Right lobe of liver (tissue), 6 donors: Measurements from ENCODE around the gene CFHR1. TPM values are rescaled to one million over a fixed set of nuclear protein-coding genes. Genes with fewer than 3 reads are reported as not detected.
"Not testable (repeated sequence)": the region's sequence is repeated elsewhere in the genome, so short reads cannot be mapped to it uniquely, and the experiment has no call there.

Experiments
- ATAC-seq, 4 donors: fragments of 200-7000 bp; cut with Tn5 transposase; one replicate each; pipeline ENCODE4 v1.9.1; 2020; ENCODE audit warnings: mild to moderate bottlenecking in 4 of 4, moderate library complexity in 4 of 4
- DNase-seq, 3 donors: peaks; one replicate each; pipeline ENCODE4 v3.0.0-alpha.2; 2020
- H3K27ac ChIP-seq, 3 donors: fragments of 200-600 bp; one replicate each; pipeline ENCODE4 v1.8.0; 2022
- H3K27me3 ChIP-seq, 2 donors: fragments of 200-600 bp; one replicate each; pipeline ENCODE4 v1.8.0; 2022
- H3K36me3 ChIP-seq, 4 donors: fragments of 200-600 bp; sonication (generic) in 1 of 4; one replicate each; pipeline versions ENCODE4 v1.5.1 to v1.8.0; 2017 to 2022; ENCODE audit warnings: control low read depth in 1 of 4
- H3K4me1 ChIP-seq, 4 donors: fragments of 200-600 bp; sonication (generic) in 1 of 4; one replicate each; pipeline versions ENCODE4 v1.5.1 to v1.8.0; 2017 to 2022; ENCODE audit warnings: control low read depth in 1 of 4
- H3K4me3 ChIP-seq, 3 donors: fragments of 200-600 bp; one replicate each; pipeline ENCODE4 v1.8.0; 2022
- H3K9me3 ChIP-seq, 4 donors: fragments of 200-600 bp; sonication (generic) in 1 of 4; one replicate each; pipeline versions ENCODE4 v1.5.1 to v1.8.0; 2017 to 2022; ENCODE audit warnings: control low read depth in 1 of 4
- POLR2A ChIP-seq: fragments of 450-650 bp; IDR thresholded peaks from one replicate; pipeline ENCODE4 v1.6.1; 2017; ENCODE audit warnings: antibody characterized with exemption, mild to moderate bottlenecking
- WGBS: methylation state at CpG from one replicate; pipeline ENCODE4 v1.1.6; 2018; ENCODE audit warnings: low coverage, low lambda C conversion rate; ENCODE audit not compliant: insufficient coverage; ENCODE audit errors: missing lambda C conversion rate; 5-methylcytosine and 5-hydroxymethylcytosine counted together
- intact Hi-C, 2 donors: fragments of 100-400 bp; cut with DNase I; formaldehyde crosslinking; loops; one replicate each; pipeline versions ENCODE4 v1.11.2 to v1.14.1; 2022
- total RNA-seq, 6 experiments: library from RNA; depleted of rRNA in 2 of 6; stranded (reverse); fragments of >200 nt in 2 of 6; fragmentation: NEBNext Ultra II Directional in 3 of 6; extraction: Animal tissue kit (Norgen Biotek cat#: 25700) in 3 of 6; gene quantifications; one replicate each; pipeline versions ENCODE4 v1.1.0 to v1.2.4, GENCODE V29; 2016 to 2023
- TF ChIP-seq, protein P1 (sequence below), 4 donors: fragments of 200-600 bp in 3 of 4; fragments of 450-650 bp in 1 of 4; IDR thresholded peaks; one replicate each; pipeline versions ENCODE4 v1.5.1 to v1.8.0; 2016 to 2022; ENCODE audit warnings: antibody characterized with exemption in 4 of 4, mild to moderate bottlenecking in 2 of 4
- donor health status: DM: no; HTN: yes; CAD: no.
- donor health status: DM: no; HTN: no; CAD: no.
- donor health status: DM: no; HTN: no; CAD: no.
- donor health status: DM: no; HTN: yes; CAD: no.
- donor health status: DM: no; HTN: yes; CAD: no.

Gene CFHR1
- total RNA-seq, 6 experiments from 2014 or later, result 490 to 1,248 (median 629) TPM

DNA sequence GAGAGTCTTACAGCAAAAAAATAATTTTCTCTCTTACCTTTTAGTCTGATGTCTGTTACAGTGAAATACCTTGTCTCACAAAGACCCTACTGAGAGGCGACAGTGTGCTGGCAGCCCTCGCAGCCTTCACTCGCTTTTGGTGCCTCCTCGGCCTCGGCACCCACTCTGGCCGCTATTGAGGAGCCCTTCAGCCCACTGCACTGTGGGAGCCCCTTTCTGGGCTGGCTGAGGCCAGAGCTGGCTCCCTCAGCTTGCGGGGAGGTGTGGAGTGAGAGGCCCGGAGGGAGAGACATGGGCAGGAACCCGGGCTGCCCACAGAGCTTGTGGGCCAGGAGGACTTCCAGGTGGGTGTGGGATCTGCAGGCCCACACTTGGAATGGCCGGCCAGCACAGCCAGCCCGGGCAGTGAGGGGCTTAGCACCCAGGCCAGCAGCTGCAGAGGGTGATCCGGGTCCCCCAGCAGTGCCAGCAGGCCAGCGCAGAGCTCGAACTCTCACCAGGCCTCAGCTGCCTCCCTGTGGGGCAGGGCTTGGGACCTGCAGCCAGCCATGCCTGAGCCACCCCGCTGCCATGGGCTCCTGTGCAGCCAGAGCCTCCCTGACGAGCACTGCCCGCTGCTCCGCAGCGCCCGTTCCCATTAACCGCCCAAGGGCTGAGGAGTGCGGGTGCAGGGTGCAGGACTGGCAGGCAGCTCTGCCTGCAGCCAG, 10.8 kb upstream of the CFHR1 start:
- intact Hi-C loops, result no loop called here
- WGBS, result 80% methylated on average over 7 of the region's 22 CpGs
- no peak overlapping the region for H3K27ac ChIP-seq
- no peaks in the 10 kb centered on the region for H3K9me3 ChIP-seq
- no peaks in the 10 kb centered on the region for H3K4me1 ChIP-seq
- ATAC-seq, result peak in 2 of 4 donors; percentile 21
- no peaks in the 10 kb centered on the region for H3K36me3 ChIP-seq
- no peak overlapping the region for H3K4me3 ChIP-seq
- H3K27me3 ChIP-seq, result no peaks in the 10 kb centered on the region
- TF ChIP-seq, protein P1, sequence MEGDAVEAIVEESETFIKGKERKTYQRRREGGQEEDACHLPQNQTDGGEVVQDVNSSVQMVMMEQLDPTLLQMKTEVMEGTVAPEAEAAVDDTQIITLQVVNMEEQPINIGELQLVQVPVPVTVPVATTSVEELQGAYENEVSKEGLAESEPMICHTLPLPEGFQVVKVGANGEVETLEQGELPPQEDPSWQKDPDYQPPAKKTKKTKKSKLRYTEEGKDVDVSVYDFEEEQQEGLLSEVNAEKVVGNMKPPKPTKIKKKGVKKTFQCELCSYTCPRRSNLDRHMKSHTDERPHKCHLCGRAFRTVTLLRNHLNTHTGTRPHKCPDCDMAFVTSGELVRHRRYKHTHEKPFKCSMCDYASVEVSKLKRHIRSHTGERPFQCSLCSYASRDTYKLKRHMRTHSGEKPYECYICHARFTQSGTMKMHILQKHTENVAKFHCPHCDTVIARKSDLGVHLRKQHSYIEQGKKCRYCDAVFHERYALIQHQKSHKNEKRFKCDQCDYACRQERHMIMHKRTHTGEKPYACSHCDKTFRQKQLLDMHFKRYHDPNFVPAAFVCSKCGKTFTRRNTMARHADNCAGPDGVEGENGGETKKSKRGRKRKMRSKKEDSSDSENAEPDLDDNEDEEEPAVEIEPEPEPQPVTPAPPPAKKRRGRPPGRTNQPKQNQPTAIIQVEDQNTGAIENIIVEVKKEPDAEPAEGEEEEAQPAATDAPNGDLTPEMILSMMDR (IDR thresholded peaks at IDR 0.05), result no peak
- no peak for TF ChIP-seq POLR2A
- peak in 1 of 3 donors; percentile 40 for DNase-seq

DNA sequence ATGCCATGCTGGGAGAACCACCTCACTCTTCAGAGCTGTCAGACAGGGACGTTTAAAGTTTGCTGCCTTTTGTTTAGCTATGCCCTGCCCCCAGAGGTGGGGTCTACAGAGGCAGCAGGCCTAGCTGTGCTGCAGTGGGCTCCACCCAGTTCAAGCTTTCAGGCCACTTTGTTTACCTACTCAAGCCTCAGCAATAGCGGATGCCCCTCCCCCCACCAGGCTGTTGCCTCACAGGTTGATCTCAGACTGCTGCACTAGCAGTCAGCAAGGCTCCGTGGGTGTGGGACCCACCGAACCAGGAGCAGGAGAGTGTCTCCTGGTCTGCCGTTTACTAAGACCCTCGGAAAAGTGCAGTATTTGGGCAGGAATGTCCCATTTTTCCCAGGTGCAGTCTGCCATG, 2.1 kb upstream of the CFHR1 start:
- H3K36me3 ChIP-seq, H3K4me1 ChIP-seq, H3K27me3 ChIP-seq, H3K9me3 ChIP-seq, H3K4me3 ChIP-seq, intact Hi-C loops: not testable (repeated sequence)
- peak in 3 of 4 donors; percentile 20 to 35 (median 28) for ATAC-seq
- H3K27ac ChIP-seq, result peak overlapping the region in 1 of 3 donors; percentile 66
- DNase-seq, result peak; percentile 55 to 87 (median 81)
- WGBS, result 33% methylated on average over 3 of the region's 6 CpGs

DNA sequence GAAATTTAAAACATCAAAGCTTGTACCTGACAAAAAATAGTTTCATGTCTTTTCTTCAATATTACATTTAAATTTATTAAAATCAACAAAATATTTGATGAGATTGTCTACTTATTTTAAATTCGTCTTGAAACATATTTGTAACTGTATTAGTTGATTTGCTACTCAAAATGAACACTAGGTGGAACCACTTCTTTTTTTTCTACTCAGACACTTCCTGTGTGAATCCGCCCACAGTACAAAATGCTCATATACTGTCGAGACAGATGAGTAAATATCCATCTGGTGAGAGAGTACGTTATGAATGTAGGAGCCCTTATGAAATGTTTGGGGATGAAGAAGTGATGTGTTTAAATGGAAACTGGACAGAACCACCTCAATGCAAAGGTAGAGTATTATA, 8.3 kb downstream of the CFHR1 start:
- H3K36me3 ChIP-seq, result peaks cover 0 to 31% (median 7%) of the 10 kb centered on the region in 4 donors
- H3K27ac ChIP-seq, H3K4me3 ChIP-seq, H3K9me3 ChIP-seq, DNase-seq, H3K27me3 ChIP-seq: not testable (repeated sequence)
- intact Hi-C loops, result loop anchor here in 1 of 2 donors (10.0 kb wide), 1 partner anchor 237 kb away; the partner anchor contains the start of gene F13B
- peaks cover 0 to 24% (median 6%) of the 10 kb centered on the region in 4 donors for H3K4me1 ChIP-seq
- TF ChIP-seq, protein P1 (IDR thresholded peaks at IDR 0.05), result peak; percentile 35 to 48 (median 41)
- 3% methylated on average over 4 of the region's 4 CpGs for WGBS
- ATAC-seq, result peak; percentile 63 to 86 (median 68)

DNA sequence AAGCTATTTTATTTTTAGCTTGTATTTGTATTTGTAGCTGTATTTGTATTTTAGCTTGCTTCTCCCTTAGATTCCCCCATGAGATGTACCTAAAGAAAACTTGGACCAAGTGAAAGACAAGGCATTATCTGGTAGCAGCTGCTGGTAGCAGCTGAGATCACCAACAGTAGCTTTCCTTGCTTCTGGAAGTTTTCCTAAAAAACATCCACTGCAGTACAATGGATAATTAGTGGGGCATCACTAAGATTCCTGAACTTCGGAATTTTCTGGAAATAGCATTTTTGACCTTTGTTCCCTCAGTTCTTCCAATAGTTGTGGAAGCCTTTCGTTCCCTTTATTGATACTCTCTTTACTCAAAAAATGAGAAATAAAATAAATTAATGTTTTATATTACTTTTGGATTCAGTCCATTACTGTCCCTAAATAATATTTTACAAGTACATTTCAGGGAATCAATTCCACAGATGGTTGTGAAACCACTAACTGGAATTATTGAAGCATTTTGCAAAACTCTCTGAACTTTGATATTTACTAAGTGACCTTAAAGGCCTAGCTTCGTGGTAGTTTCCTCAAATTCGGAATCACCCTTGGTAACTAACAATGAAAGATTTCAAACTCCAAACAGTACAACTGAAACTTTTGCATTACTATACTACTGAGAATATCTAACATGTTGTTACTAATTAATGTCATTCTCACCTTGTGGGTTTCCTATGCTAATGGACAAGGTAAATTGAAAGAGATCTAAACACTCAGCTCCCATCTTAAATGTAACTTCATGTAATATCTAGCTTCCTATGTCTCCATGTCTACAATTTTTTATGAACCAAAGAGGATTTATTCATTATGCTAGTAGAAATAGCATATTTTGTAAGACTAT, 30.3 kb downstream of the CFHR1 start:
- H3K9me3 ChIP-seq, H3K4me1 ChIP-seq, intact Hi-C loops, DNase-seq, H3K4me3 ChIP-seq, H3K36me3 ChIP-seq, H3K27me3 ChIP-seq: not testable (repeated sequence)
- WGBS, result 16% methylated on average over 4 of the region's 4 CpGs
- H3K27ac ChIP-seq, result peak overlapping the region in 1 of 3 donors; percentile 53
- ATAC-seq, result peak; percentile 80 to 92 (median 86)

DNA sequence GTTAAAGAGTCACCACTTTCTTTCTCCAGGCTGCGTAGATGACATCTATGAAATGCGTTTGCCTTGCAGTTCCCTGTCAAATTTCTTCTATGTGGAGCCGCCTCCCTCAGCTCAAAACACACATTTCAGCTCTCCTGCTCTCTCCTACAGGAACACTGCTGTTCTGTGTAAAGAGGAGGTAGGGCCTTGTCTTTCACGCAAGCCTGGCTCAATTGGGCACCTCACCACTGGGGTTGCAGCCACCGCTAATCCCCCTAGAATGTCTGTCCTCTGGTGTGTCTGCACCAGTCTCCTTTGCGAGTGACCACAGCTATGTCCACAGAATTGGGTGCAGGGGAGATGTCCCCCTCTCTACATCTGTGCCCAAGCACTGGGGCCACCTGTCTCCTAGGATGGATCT, 36.5 kb downstream of the CFHR1 start:
- H3K9me3 ChIP-seq, result no peaks in the 10 kb centered on the region
- H3K36me3 ChIP-seq, result no peaks in the 10 kb centered on the region
- H3K4me1 ChIP-seq, result no peaks in the 10 kb centered on the region
- no peak overlapping the region for H3K27ac ChIP-seq
- intact Hi-C loops, result no loop called here
- TF ChIP-seq, protein P1 (IDR thresholded peaks at IDR 0.05), result no peak
- TF ChIP-seq POLR2A, result no peak
- DNase-seq (no peak), ATAC-seq (no peak)
- H3K27me3 ChIP-seq, result no peaks in the 10 kb centered on the region
- no peak overlapping the region for H3K4me3 ChIP-seq
- WGBS, result 97% methylated on average over 3 of the region's 6 CpGs
